Aorta (tissue), 5 donors: ENCODE data around the gene KAT7. TPM values are rescaled to one million over a fixed set of nuclear protein-coding genes. Genes with fewer than 3 reads are reported as not detected.
"Not testable (repeated sequence)": the region's sequence is repeated elsewhere in the genome, so short reads cannot be mapped to it uniquely, and the experiment has no call there.

Experiments used
- ATAC-seq: fragments of 200-7000 bp; cut with Tn5 transposase; one replicate; pipeline ENCODE4 v1.9.1; 2022; ENCODE audit warnings: moderate library complexity; ENCODE audit not compliant: low FRiP score
- DNase-seq, 2 donors: peaks; one replicate each; pipeline ENCODE4 v3.0.0-alpha.2; 2020
- H3K27ac ChIP-seq, 2 donors: one replicate each; pipeline ENCODE4 v1.5.1; 2013; ENCODE audit warnings: low read length in 2 of 2, mild to moderate bottlenecking in 2 of 2, moderate library complexity in 2 of 2, control low read depth in 1 of 2, inconsistent platforms in 1 of 2, low read depth in 1 of 2
- H3K27me3 ChIP-seq, 2 donors: one replicate each; pipeline ENCODE4 v1.6.1; 2013; ENCODE audit warnings: control low read depth in 1 of 2, low read length in 1 of 2, mild to moderate bottlenecking in 1 of 2, moderate library complexity in 1 of 2; ENCODE audit not compliant: insufficient read depth in 2 of 2, control insufficient read depth in 1 of 2
- H3K36me3 ChIP-seq, 2 donors: one replicate each; pipeline ENCODE4 v1.6.1; 2013; ENCODE audit warnings: control low read depth in 1 of 2, low read length in 1 of 2, mild to moderate bottlenecking in 1 of 2; ENCODE audit not compliant: insufficient read depth in 2 of 2, control insufficient read depth in 1 of 2
- H3K4me1 ChIP-seq, 2 donors: one replicate each; pipeline ENCODE4 v1.6.1; 2013; ENCODE audit warnings: low read length in 2 of 2, control low read depth in 1 of 2, mild to moderate bottlenecking in 1 of 2, moderate library complexity in 1 of 2; ENCODE audit not compliant: insufficient read depth in 2 of 2, control insufficient read depth in 1 of 2
- H3K4me3 ChIP-seq, 2 donors: one replicate each; pipeline ENCODE4 v1.5.1; 2013; ENCODE audit warnings: low read length in 2 of 2, control low read depth in 1 of 2, mild to moderate bottlenecking in 1 of 2
- H3K9me3 ChIP-seq: one replicate; pipeline ENCODE4 v1.6.1; 2013; ENCODE audit warnings: mild to moderate bottlenecking, low read length; ENCODE audit not compliant: control insufficient read depth
- WGBS, 2 donors: extraction: QIAGEN DNeasy Blood & Tissue Kit; methylation state at CpG; one replicate each; pipeline ENCODE4 v1.1.7; 2013; 5-methylcytosine and 5-hydroxymethylcytosine counted together
- intact Hi-C, 2 donors: fragments of 100-400 bp; cut with DNase I; formaldehyde crosslinking; loops; one replicate each; pipeline versions ENCODE4 v1.14.2 to v1.15.0; 2022
- polyA plus RNA-seq, 2 donors: library from polyadenylated mRNA; stranded (reverse); fragments of 200-250 nt; gene quantifications; one replicate each; pipeline ENCODE4 v1.2.3, GENCODE V29; 2013
- total RNA-seq, 2 donors: library from RNA; stranded (reverse); fragmentation: NEBNext Ultra II Directional; extraction: Animal tissue kit (Norgen Biotek cat#: 25700); gene quantifications; one replicate each; pipeline ENCODE4 v1.2.1, GENCODE V29; 2021
- donor health status: healthy with polysubstance abuse.
- donor health status: Bipolar disorder and iron deficiency.
- donor health status: DM: no; HTN: no; CAD: no.
- donor health status: DM: no; HTN: no; CAD: no.
- donor health status: DM: yes; HTN: yes; CAD: no.

Gene KAT7
- total and polyA plus RNA-seq, 4 donors: 6.1 to 63.9 (median 39.1) TPM

- not testable (repeated sequence) for H3K36me3 ChIP-seq, H3K27me3 ChIP-seq, ATAC-seq, H3K4me1 ChIP-seq, H3K9me3 ChIP-seq, DNase-seq, H3K4me3 ChIP-seq, H3K27ac ChIP-seq
- 90 to 93% methylated on average over 8 of the region's 8 CpGs for WGBS, 2 donors
- intact Hi-C loops: loop anchor here in 1 of 2 donors (2.0 kb wide), 1 partner anchor 76 kb away; no protein-coding TSS in a partner anchor
Measured at GRCh38 chr17:49758464-49759010, 29.9 kb upstream of the KAT7 start.

GRCh38 chr17:49759203-49759602 lies 29.3 kb upstream of the KAT7 start:
- Histone ChIP-seq H3K4me3 (no peak overlapping the region), H3K27ac (no peak overlapping the region), H3K27me3 (no peaks in the 10 kb centered on the region), H3K36me3 (no peaks in the 10 kb centered on the region), H3K4me1 (no peaks in the 10 kb centered on the region), H3K9me3 (no peaks in the 10 kb centered on the region)
- intact Hi-C loops: loop anchor here in 1 of 2 donors (2.0 kb wide), 1 partner anchor 76 kb away; no protein-coding TSS in a partner anchor
- WGBS, 2 donors: 69% methylated on average over 3 of the region's 3 CpGs
- ATAC-seq: no peak
- no peak for DNase-seq

GRCh38 chr17:49760296-49760695 lies 28.2 kb upstream of the KAT7 start:
- H3K4me1 ChIP-seq: no peaks in the 10 kb centered on the region
- ATAC-seq (no peak), DNase-seq (no peak)
- no peak overlapping the region for H3K4me3 ChIP-seq
- 90% methylated on average over 1 of the region's 1 CpG for WGBS, 2 donors
- intact Hi-C loops: loop anchor here in 1 of 2 donors (5.0 kb wide), 1 partner anchor 53 kb away; the partner anchor contains the start of gene SLC35B1
- H3K27ac ChIP-seq: no peak overlapping the region
- no peaks in the 10 kb centered on the region for H3K27me3 ChIP-seq
- no peaks in the 10 kb centered on the region for H3K9me3 ChIP-seq
- H3K36me3 ChIP-seq: no peaks in the 10 kb centered on the region

DNA sequence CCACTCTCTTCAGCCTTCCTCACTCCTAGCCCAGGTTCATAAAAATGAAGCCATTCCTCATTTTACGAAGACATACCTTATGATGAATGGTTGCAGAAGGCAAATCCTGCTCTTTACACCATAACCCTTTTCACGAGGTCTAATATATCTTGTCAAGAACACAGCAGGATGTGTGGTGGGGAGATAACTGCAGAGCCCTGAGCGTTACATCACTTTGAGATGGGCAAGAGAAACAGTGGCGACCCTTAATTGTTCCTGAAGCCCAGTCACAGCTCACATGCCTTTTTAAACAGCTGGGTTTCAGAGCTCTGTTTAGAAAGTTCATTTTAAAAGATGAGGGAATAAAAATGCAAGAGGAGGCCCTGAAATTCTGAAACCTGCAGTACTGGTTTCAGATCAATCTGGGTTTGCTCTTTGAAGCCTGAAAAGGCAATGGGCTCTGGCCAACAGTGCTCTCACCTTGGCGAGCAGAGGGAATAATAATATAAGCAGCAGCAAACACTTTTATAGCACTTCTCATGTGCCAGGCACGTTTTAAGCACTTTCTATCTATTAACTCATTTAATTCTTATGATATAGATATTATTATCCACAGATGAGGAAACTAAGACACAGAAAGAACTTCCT lies 27.4 kb upstream of the KAT7 start:
- ATAC-seq: no peak
- intact Hi-C loops: loop anchor here in 1 of 2 donors (5.0 kb wide), 1 partner anchor 54 kb away; the partner anchor contains the start of gene SLC35B1
- no peak overlapping the region for H3K4me3 ChIP-seq
- 65 to 66% methylated on average over 6 of the region's 6 CpGs for WGBS, 2 donors
- H3K27me3 ChIP-seq: no peaks in the 10 kb centered on the region
- H3K4me1 ChIP-seq: no peaks in the 10 kb centered on the region
- no peak overlapping the region for H3K27ac ChIP-seq
- H3K9me3 ChIP-seq: no peaks in the 10 kb centered on the region
- DNase-seq: no peak
- no peaks in the 10 kb centered on the region for H3K36me3 ChIP-seq

GRCh38 chr17:49762151-49762941 lies 26.1 kb upstream of the KAT7 start:
- Histone ChIP-seq H3K27ac (no peak overlapping the region), H3K9me3 (no peaks in the 10 kb centered on the region), H3K4me3 (no peak overlapping the region), H3K36me3 (no peaks in the 10 kb centered on the region), H3K27me3 (no peaks in the 10 kb centered on the region), H3K4me1 (no peaks in the 10 kb centered on the region)
- intact Hi-C loops: loop anchor here in 1 of 2 donors (5.0 kb wide), 1 partner anchor 55 kb away; the partner anchor contains the start of gene SLC35B1
- ATAC-seq: no peak
- no peak for DNase-seq
- WGBS, 2 donors: 82% methylated on average over 6 of the region's 6 CpGs

- DNase-seq (peak; percentile 95 to 97), ATAC-seq (peak; percentile 98)
- Histone ChIP-seq H3K36me3 (no peaks in the 10 kb centered on the region), H3K27ac (no peak within 1 kb of the TSS), H3K4me3 (peak within 1 kb of the TSS; percentile 92 to 94), H3K9me3 (no peaks in the 10 kb centered on the region), H3K4me1 (no peaks in the 10 kb centered on the region), H3K27me3 (no peaks in the 10 kb centered on the region)
- WGBS, 2 donors: 1% methylated on average over 47 to 53 of the region's 53 CpGs
- intact Hi-C loops: loop anchor here in 1 of 2 donors (1.0 to 5.0 kb wide), 2 partner anchors 24 to 57 kb away; partner anchors contain the start of genes KAT7 and SLC35B1
Measured at GRCh38 chr17:49763735-49764558, 24.5 kb upstream of the KAT7 start, which contains the start of gene FAM117A. Gene FAM117A, minus strand, starts transcription at chr17:49764131. Its CDS starts 44 bp downstream, at chr17:49764087.

DNA sequence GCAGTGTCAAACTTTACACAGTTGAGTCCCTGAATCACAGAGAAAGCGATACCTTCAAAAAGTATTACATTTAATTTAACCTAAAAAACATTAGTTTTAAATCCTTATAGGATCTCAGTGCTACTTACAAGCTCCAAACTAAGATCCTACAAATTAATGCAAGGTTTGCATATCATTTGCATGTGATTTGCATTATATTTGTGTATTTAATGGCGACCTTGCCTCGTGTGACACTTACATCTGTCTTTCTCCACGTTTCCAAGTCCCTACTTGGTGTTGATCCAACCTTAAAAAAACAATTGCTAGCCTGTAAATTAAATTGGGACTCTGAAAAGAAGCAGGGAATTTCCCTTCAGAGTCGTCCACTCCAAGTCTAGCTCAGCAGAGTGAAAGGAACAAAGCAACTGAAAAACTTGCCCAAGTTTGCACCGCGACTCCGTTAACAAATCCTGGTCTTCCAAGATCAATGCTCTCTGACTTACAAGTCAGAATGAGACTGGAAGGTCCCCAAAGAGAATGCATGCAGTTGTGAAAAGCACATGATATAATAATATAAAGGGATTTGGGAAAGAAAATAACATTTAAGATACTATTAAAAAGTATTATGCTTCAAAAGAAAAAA lies 23.8 kb upstream of the KAT7 start:
- DNase-seq: no peak
- no peak overlapping the region for H3K27ac ChIP-seq
- H3K4me1 ChIP-seq: no peaks in the 10 kb centered on the region
- peak overlapping the region; percentile 16 to 65 for H3K4me3 ChIP-seq
- no peaks in the 10 kb centered on the region for H3K9me3 ChIP-seq
- intact Hi-C loops: loop anchor here in 1 of 2 donors (1.0 to 5.0 kb wide), 2 partner anchors 24 to 57 kb away; partner anchors contain the start of genes KAT7 and SLC35B1
- H3K36me3 ChIP-seq: no peaks in the 10 kb centered on the region
- ATAC-seq: no peak
- H3K27me3 ChIP-seq: no peaks in the 10 kb centered on the region
- WGBS, 2 donors: 1 to 6% methylated on average over 8 of the region's 8 CpGs
